IMR-90 (cell line): Measurements from ENCODE around the gene ABCC9. TPM values are rescaled to one million over a fixed set of nuclear protein-coding genes. Genes with fewer than 3 reads are reported as not detected.

Experiments used
- ATAC-seq: fragments of 200-7000 bp; cut with Tn5 transposase; 2 replicates; pipeline ENCODE4 v1.9.1; 2020; ENCODE audit warnings: low read depth, mild to moderate bottlenecking, moderate library complexity
- BruUV-seq: library from RNA; stranded (reverse); fragments of 400-500 nt; replicated peaks from 2 replicates; lab custom pipeline; 2021; lab: Mats Ljungman, UMichigan
- CTCF ChIA-PET: fragments of 300-600 bp; formaldehyde crosslinking; extraction: SDS; loops from one replicate; lab custom pipeline; 2021; ENCODE audit warnings: antibody characterized with exemption; lab: Yijun Ruan, JAX
- POLR2A ChIA-PET: fragments of 300-600 bp; sonication (Branson Sonifier 250); formaldehyde crosslinking; loops from one replicate; lab custom pipeline; 2022; ENCODE audit warnings: antibody characterized with exemption; ENCODE audit not compliant: unreplicated experiment; lab: Charles Lee
- DNase-seq: peaks from one replicate; pipeline ENCODE4 v3.0.0; 2013
- H2AFZ ChIP-seq: replicated peaks from 2 replicates; pipeline ENCODE3; 2013; ENCODE audit warnings: low read length, mild to moderate bottlenecking; ENCODE audit not compliant: poor library complexity
- H2AK5ac ChIP-seq: 2 replicates; pipeline ENCODE4 v1.6.1; 2013; ENCODE audit warnings: low read depth, low read length, inconsistent platforms
- H2AK9ac ChIP-seq: replicated peaks from 2 replicates; pipeline ENCODE3; 2013; ENCODE audit warnings: mild to moderate bottlenecking, low read depth, low read length, moderate library complexity; ENCODE audit not compliant: poor library complexity
- H2BK120ac ChIP-seq: 2 replicates; pipeline ENCODE4 v1.6.1; 2013; ENCODE audit warnings: low read depth, low read length, inconsistent platforms
- H2BK15ac ChIP-seq: 3 replicates; pipeline ENCODE4 v1.6.1; 2013; ENCODE audit warnings: low read depth, low read length, inconsistent platforms
- H2BK20ac ChIP-seq: 2 replicates; pipeline ENCODE4 v1.6.1; 2013; ENCODE audit warnings: low read depth, mild to moderate bottlenecking, inconsistent platforms, low read length, moderate library complexity
- H2BK5ac ChIP-seq: 2 replicates; pipeline ENCODE4 v1.6.1; 2013; ENCODE audit warnings: mild to moderate bottlenecking, low read depth, low read length, inconsistent platforms; ENCODE audit not compliant: poor library complexity, severe bottlenecking
- H3K14ac ChIP-seq: replicated peaks from 2 replicates; pipeline ENCODE4 v1.6.1; 2013; ENCODE audit warnings: low read depth, low read length, inconsistent platforms
- H3K18ac ChIP-seq: 2 replicates; pipeline ENCODE4 v1.6.1; 2013; ENCODE audit warnings: low read depth, low read length, control low read depth
- H3K23ac ChIP-seq: 2 replicates; pipeline ENCODE4 v1.6.1; 2013; ENCODE audit warnings: low read depth, low read length, inconsistent platforms
- H3K27ac ChIP-seq: 2 replicates; pipeline ENCODE4 v1.5.1; 2013; ENCODE audit warnings: mild to moderate bottlenecking, control low read depth, low read length; ENCODE audit not compliant: insufficient read depth
- H3K27me3 ChIP-seq: 2 replicates; pipeline ENCODE4 v1.6.1; 2013; ENCODE audit warnings: low read length; ENCODE audit not compliant: control insufficient read depth, insufficient read depth
- H3K36me3 ChIP-seq: 2 replicates; pipeline ENCODE4 v1.6.1; 2013; ENCODE audit warnings: low read length, mixed read lengths; ENCODE audit not compliant: control insufficient read depth, insufficient read depth
- H3K4ac ChIP-seq: 2 replicates; pipeline ENCODE4 v1.6.1; 2013; ENCODE audit warnings: low read depth, low read length, inconsistent platforms
- H3K4me1 ChIP-seq: 2 replicates; pipeline ENCODE4 v1.6.1; 2013; ENCODE audit warnings: low read length, mixed read lengths; ENCODE audit not compliant: control insufficient read depth, insufficient read depth
- H3K4me2 ChIP-seq: 2 replicates; pipeline ENCODE4 v1.6.1; 2013; ENCODE audit warnings: low read depth, mild to moderate bottlenecking, control low read depth, low read length, moderate library complexity
- H3K4me3 ChIP-seq: 2 replicates; pipeline ENCODE4 v1.5.1; 2013; ENCODE audit warnings: low read depth, mild to moderate bottlenecking, control low read depth, low read length, moderate library complexity; ENCODE audit not compliant: insufficient read depth
- H3K56ac ChIP-seq: 2 replicates; pipeline ENCODE4 v1.6.1; 2013; ENCODE audit warnings: low read length, inconsistent platforms; ENCODE audit not compliant: insufficient read depth; ENCODE audit errors: extremely low read depth
- H3K79me1 ChIP-seq, 2 experiments: 2 replicates each; pipeline ENCODE4 v1.6.1; 2013; ENCODE audit warnings: low read length in 2 of 2, inconsistent platforms in 1 of 2, low read depth in 1 of 2
- H3K9ac ChIP-seq: 2 replicates; pipeline ENCODE4 v1.6.1; 2013; ENCODE audit warnings: low read depth, low read length, control low read depth
- H3K9me1 ChIP-seq: 2 replicates; pipeline ENCODE4 v1.6.1; 2013; ENCODE audit warnings: low read length, inconsistent platforms; ENCODE audit not compliant: insufficient read depth
- H3K9me3 ChIP-seq: 2 replicates; pipeline ENCODE4 v1.6.1; 2013; ENCODE audit warnings: low read length; ENCODE audit not compliant: control insufficient read depth, insufficient read depth
- H4K20me1 ChIP-seq: 2 replicates; pipeline ENCODE4 v1.6.1; 2013; ENCODE audit warnings: low read length, inconsistent platforms; ENCODE audit not compliant: insufficient read depth
- H4K5ac ChIP-seq: 2 replicates; pipeline ENCODE4 v1.6.1; 2013; ENCODE audit warnings: mild to moderate bottlenecking, low read depth, low read length, control low read depth
- H4K8ac ChIP-seq, 2 experiments: 2 replicates each; pipeline ENCODE4 v1.6.1; 2013; ENCODE audit warnings: low read depth in 2 of 2, low read length in 2 of 2, control low read depth in 1 of 2, inconsistent platforms in 1 of 2
- H4K91ac ChIP-seq: 2 replicates; pipeline ENCODE4 v1.6.1; 2013; ENCODE audit warnings: low read depth, low read length, inconsistent platforms; ENCODE audit not compliant: insufficient read depth
- BHLHE40 ChIP-seq: fragments of 150-350 bp; IDR thresholded peaks from 2 replicates; pipeline ENCODE4 v1.6.1; 2016; ENCODE audit warnings: mild to moderate bottlenecking, low read depth, low read length
- CEBPB ChIP-seq: IDR thresholded peaks from 2 replicates; pipeline ENCODE4 v1.6.1; 2012; ENCODE audit warnings: low read depth, low read length, improper control_type of control experiment
- CHD1 ChIP-seq: IDR thresholded peaks from 2 replicates; pipeline ENCODE4 v1.6.1; 2012; ENCODE audit warnings: low read depth, low read length, improper control_type of control experiment
- CTCF ChIP-seq: conservative IDR thresholded peaks from 2 replicates; pipeline ENCODE4 v1.5.1; 2012; ENCODE audit warnings: mild to moderate bottlenecking, low read depth, low read length, improper control_type of control experiment
- FOS ChIP-seq: fragments of 150-350 bp; IDR thresholded peaks from 2 replicates; pipeline ENCODE4 v1.6.1; 2016; ENCODE audit warnings: low read depth, low read length
- MAFK ChIP-seq: IDR thresholded peaks from 2 replicates; pipeline ENCODE4 v1.6.1; 2012; ENCODE audit warnings: low read depth, low read length, improper control_type of control experiment
- MAZ ChIP-seq: IDR thresholded peaks from 2 replicates; pipeline ENCODE4 v1.6.1; 2012; ENCODE audit warnings: low read depth, mild to moderate bottlenecking, low read length, improper control_type of control experiment, moderate library complexity, borderline replicate concordance
- MXI1 ChIP-seq: IDR thresholded peaks from 2 replicates; pipeline ENCODE4 v1.6.1; 2012; ENCODE audit warnings: low read depth, mild to moderate bottlenecking, low read length, moderate library complexity, borderline replicate concordance
- NFE2L2 ChIP-seq: fragments of 150-350 bp; IDR thresholded peaks from 2 replicates; pipeline ENCODE4 v1.6.1; 2016; ENCODE audit warnings: low read depth, mild to moderate bottlenecking, low read length
- POLR2A ChIP-seq: IDR thresholded peaks from 2 replicates; pipeline ENCODE4 v1.6.1; 2012; ENCODE audit warnings: mild to moderate bottlenecking, low read depth, low read length
- RAD21 ChIP-seq: IDR thresholded peaks from 2 replicates; pipeline ENCODE4 v1.6.1; 2012; ENCODE audit warnings: low read length, improper control_type of control experiment
- RCOR1 ChIP-seq: IDR thresholded peaks from 2 replicates; pipeline ENCODE4 v1.6.1; 2012; ENCODE audit warnings: mild to moderate bottlenecking, low read length, improper control_type of control experiment; ENCODE audit not compliant: insufficient replicate concordance
- RFX5 ChIP-seq: IDR thresholded peaks from 2 replicates; pipeline ENCODE4 v1.8.0; 2012; ENCODE audit warnings: low read depth, mild to moderate bottlenecking, low read length, moderate library complexity
- SMC3 ChIP-seq: fragments of 150-350 bp; IDR thresholded peaks from 2 replicates; pipeline ENCODE4 v1.6.1; 2016; ENCODE audit warnings: low read depth, mild to moderate bottlenecking, antibody characterized with exemption, low read length, moderate library complexity
- WGBS, 2 experiments: methylation state at CpG; one replicate each; pipeline versions ENCODE4 v1.1.5 to v1.1.7; 2013; ENCODE audit warnings: missing lambda C conversion rate in 2 of 2; ENCODE audit not compliant: insufficient read length in 1 of 2; ENCODE audit errors: extremely low coverage in 2 of 2; 5-methylcytosine and 5-hydroxymethylcytosine counted together
- dilution Hi-C: fragments of 300-500 bp; cut with HindIII; formaldehyde crosslinking; loops from one replicate; pipeline ENCODE4 v1.14.3; 2018; ENCODE audit warnings: low sequenced_read_pairs; ENCODE audit not compliant: unreplicated experiment
- in situ Hi-C: fragments of 300-500 bp; cut with MboI; formaldehyde crosslinking; loops from 3 replicates; pipeline ENCODE4 v1.14.3; 2019; ENCODE audit warnings: low sequenced_read_pairs, inconsistent platforms, mixed read lengths
- intact Hi-C: fragments of 100-400 bp; cut with micrococcal nuclease; formaldehyde crosslinking; loops from 2 replicates; pipeline ENCODE4 v1.10.0; 2022
- polyA plus RNA-seq, 3 experiments: library from polyadenylated mRNA; depleted of rRNA; stranded (reverse); fragments of >200 nt; gene quantifications; 2 replicates each; pipeline ENCODE4 v1.2.3, GENCODE V29; 2012; ENCODE audit warnings: low replicate concordance in 1 of 3
- total RNA-seq: library from RNA; depleted of rRNA; stranded (reverse); fragments of >200 nt; gene quantifications from 2 replicates; pipeline ENCODE4 v1.2.3, GENCODE V29; 2012
- TF ChIP-seq, protein P1 (sequence below): fragments of 150-350 bp; IDR thresholded peaks from 2 replicates; pipeline ENCODE4 v1.6.1; 2016; ENCODE audit warnings: low read depth, mild to moderate bottlenecking, low read length, moderate library complexity, borderline replicate concordance
- TF ChIP-seq, protein P2 (sequence below): fragments of 150-350 bp; IDR thresholded peaks from 2 replicates; pipeline ENCODE4 v1.6.1; 2017; ENCODE audit warnings: mild to moderate bottlenecking, antibody characterized with exemption, low read length, low read depth

The ABCC9 gene
- total and polyA plus RNA-seq, 2 of the 4 experiments (the other 2 are of a cell fraction): 1.2 to 6.6 TPM

DNA sequence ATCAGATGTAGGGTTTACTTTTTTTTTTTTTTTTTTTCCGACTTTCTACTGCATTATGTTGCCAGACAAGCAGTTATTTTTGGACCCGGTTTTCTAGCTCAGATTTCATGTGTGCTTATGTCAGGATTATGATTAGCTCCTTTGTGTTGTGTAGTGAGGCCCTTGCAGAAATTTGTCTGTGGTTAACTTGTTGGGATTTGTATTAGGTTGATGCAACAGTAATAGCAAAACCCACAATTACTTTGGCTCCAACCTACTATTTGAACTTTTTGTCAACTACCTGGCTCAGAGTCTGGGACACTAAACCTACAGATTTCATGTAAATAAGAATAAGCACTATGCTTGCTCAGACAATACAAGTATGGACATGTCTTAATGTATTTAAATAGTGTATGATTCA, 122.6 kb downstream of the ABCC9 start:
- Histone ChIP-seq H3K4ac (no peak overlapping the region; the same call in 1 of the 2 replicates), H4K20me1 (no peaks in the 10 kb centered on the region), H2BK120ac (peak overlapping the region; percentile 28), H3K79me1 (no peaks in the 10 kb centered on the region), H3K14ac (no peak overlapping the region), H3K4me2 (no peak overlapping the region; the same call in 1 of the 2 replicates), H3K36me3 (no peaks in the 10 kb centered on the region), H4K8ac (peak overlapping the region in 1 of 2 experiments; percentile 50; a peak in 2 of 4 replicates), H3K18ac (no peak overlapping the region), H2BK20ac (peak overlapping the region; percentile 43; the same call in 1 of the 2 replicates), H2AK9ac (no peak overlapping the region), H3K9me3 (no peaks in the 10 kb centered on the region), H3K27me3 (no peaks in the 10 kb centered on the region), H3K9ac (no peak overlapping the region), H3K4me3 (no peak overlapping the region), H4K5ac (no peak overlapping the region), H3K23ac (no peak overlapping the region), H3K27ac (no peak overlapping the region), H2AK5ac (no peak overlapping the region), H2BK5ac (peak overlapping the region; percentile 70), H3K4me1 (peaks cover 2% of the 10 kb centered on the region; the same call in 1 of the 2 replicates), H4K91ac (no peak overlapping the region), H3K9me1 (no peaks in the 10 kb centered on the region), H3K56ac (no peak overlapping the region), H2AFZ (no peak overlapping the region), H2BK15ac (no peak overlapping the region)
- no peak for TF ChIP-seq FOS
- TF ChIP-seq NFE2L2: no peak
- TF ChIP-seq CEBPB: no peak
- TF ChIP-seq RFX5: no peak
- TF ChIP-seq BHLHE40: no peak
- no peak for TF ChIP-seq RCOR1
- TF ChIP-seq CTCF: no peak
- no peak for TF ChIP-seq MAFK
- no peak for TF ChIP-seq MAZ
- no peak for TF ChIP-seq MXI1
- no peak for TF ChIP-seq POLR2A
- no peak for TF ChIP-seq SMC3
- no peak for TF ChIP-seq RAD21
- TF ChIP-seq, protein P1, sequence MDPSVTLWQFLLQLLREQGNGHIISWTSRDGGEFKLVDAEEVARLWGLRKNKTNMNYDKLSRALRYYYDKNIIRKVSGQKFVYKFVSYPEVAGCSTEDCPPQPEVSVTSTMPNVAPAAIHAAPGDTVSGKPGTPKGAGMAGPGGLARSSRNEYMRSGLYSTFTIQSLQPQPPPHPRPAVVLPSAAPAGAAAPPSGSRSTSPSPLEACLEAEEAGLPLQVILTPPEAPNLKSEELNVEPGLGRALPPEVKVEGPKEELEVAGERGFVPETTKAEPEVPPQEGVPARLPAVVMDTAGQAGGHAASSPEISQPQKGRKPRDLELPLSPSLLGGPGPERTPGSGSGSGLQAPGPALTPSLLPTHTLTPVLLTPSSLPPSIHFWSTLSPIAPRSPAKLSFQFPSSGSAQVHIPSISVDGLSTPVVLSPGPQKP: no peak
- no peak for TF ChIP-seq CHD1
- TF ChIP-seq, protein P2, sequence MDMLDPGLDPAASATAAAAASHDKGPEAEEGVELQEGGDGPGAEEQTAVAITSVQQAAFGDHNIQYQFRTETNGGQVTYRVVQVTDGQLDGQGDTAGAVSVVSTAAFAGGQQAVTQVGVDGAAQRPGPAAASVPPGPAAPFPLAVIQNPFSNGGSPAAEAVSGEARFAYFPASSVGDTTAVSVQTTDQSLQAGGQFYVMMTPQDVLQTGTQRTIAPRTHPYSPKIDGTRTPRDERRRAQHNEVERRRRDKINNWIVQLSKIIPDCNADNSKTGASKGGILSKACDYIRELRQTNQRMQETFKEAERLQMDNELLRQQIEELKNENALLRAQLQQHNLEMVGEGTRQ: no peak
- ATAC-seq: peak; percentile 50
- in situ Hi-C loops (no loop called here), intact Hi-C loops (no loop called here), dilution Hi-C loops (no loop called here)
- DNase-seq: peak; percentile 73
- ChIA-PET CTCF (no interaction called here), POLR2A (interaction anchor here (0.6 kb wide), 2 partner anchors 28 to 45 kb away, joined by 4 to 5 read pairs; no protein-coding TSS in a partner anchor)
- no TSS peak for BruUV-seq
- WGBS, 2 experiments: no CpG with 5 or more reads among the region's 2 CpGs
